Keratinocyte (primary cell): ENCODE data around the gene ZNF862.
"Not testable (repeated sequence)": the region's sequence is repeated elsewhere in the genome, so short reads cannot be mapped to it uniquely, and the experiment has no call there.

Experiments
- CTCF ChIP-seq, 3 experiments: IDR thresholded peaks in 1 of 3; conservative IDR thresholded peaks in 1 of 3; optimal IDR thresholded peaks in 1 of 3; 2 replicates in 2 of 3; 3 replicates in 1 of 3; pipeline versions ENCODE3 to v1.5.1; 2011; ENCODE audit warnings: low read length in 3 of 3, mild to moderate bottlenecking in 3 of 3, moderate library complexity in 2 of 3, control low read depth in 1 of 3, inconsistent platforms in 1 of 3; ENCODE audit not compliant: insufficient read depth in 2 of 3; ENCODE audit errors: extremely low read depth in 1 of 3
- EZH2 ChIP-seq: IDR thresholded peaks from one replicate; pipeline ENCODE4 v1.6.1; 2012; ENCODE audit warnings: inconsistent platforms, mild to moderate bottlenecking, low read length, moderate library complexity

GRCh38 chr7:149894957-149895356 is 56.8 kb downstream of the ZNF862 start:
- TF ChIP-seq CTCF (optimal IDR thresholded peaks at IDR 0.05 in 1 of 3, IDR thresholded peaks at IDR 0.05 in 1 of 3, conservative IDR thresholded peaks at IDR 0.05 in 1 of 3; ENCODE audit: extremely low read depth in 1 of 3, insufficient read depth in 2 of 3, low read length in 3 of 3); EZH2: not testable (repeated sequence)
